HG02885 (cell line): ENCODE results near the gene HAPLN3.

Source experiments
- ATAC-seq: cut with Tn5 transposase; IDR thresholded peaks from one replicate; pipeline ENCODE4 v1.9.1; 2021; ENCODE audit warnings: mild to moderate bottlenecking; ENCODE audit not compliant: unreplicated experiment, poor library complexity

HAPLN3 gene

DNA sequence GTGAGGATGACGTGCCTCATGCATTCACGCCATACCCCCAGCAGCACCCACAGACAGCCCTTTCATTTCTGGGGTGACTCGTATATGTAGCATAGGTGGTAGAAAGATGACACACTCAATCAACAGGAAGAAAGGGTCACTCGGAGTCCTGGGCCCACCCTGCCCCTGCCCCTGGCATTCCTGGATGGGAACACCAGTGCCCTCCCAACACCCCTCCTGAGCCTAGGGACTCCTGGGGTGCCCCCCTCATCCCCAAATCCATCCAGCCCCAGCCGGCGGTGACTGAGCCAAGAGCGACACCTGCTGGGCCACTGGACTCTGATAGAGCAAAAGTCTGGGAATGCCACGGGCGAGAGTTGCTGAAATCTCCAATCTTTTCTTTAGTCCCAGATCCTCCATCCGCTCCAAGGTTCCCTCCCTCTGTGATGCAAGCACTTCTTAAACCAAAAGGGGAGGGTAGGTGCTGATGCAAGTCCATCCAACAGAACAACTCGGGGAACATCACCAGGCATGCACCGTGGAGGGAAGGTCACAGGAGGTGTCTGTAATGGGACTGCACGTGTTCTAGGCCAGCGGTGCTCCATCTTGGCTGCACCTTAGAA, 61.0 kb downstream of the HAPLN3 start:
- ATAC-seq: no peak

DNA sequence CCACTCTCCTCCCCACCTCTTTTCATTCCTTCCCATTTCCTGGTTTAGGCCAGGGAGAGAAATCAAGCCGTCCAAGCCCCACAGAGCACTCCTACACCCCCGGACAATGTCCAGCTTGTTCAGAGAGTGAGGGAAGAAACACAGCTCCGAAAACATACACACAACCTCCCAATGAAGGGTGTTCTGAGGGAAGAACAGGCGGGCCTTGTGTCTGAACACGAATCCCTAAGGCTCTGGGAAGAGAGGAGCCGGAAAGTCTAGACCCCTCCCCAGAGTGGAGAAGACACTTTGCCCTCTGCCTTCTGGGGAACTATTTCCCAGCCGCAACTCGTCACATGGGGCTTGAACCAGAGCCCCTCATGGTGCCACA, 61.6 kb downstream of the HAPLN3 start:
- no peak for ATAC-seq

DNA sequence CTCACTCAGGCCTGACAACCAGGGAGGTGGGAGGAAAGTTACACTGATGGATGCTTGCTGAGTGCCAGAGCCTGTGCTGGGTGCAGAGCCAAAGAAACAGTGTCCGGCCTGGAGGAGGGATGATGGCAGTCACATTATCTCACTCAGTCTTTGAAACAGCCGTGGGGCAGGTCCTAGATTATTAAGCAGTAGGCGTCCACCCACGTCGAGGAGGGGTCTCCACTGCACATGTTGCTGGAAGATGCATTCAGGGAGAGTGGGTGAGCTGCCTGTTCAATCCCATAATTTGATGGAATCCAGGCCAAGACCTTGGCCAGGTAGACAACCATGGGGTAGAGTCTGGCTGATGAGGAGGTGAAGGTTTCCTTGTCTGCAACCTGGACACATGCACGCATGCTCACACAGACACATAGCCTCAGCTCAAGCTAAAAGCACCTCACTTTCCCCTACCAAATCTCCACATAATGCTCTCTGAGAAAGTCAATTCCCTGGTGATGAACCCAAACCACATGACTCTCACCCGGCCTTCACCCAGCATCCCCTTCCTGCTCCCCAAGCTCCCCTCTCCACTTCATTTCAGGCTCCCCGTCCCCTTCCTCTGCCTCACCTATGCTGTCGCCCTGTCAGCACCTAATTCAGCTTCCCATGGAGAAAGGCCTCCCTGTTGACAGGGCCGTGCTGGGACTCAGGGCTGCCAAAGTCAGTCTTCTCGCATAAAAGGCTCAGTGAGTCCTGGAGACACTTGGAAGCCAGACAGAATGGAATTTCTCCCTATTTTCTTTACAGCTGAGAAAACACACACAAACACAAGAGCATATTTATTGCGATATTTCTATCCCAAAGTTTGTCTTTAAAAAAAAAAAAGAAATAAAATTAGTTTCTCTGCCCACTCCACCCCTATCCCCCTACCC, 62.3 kb downstream of the HAPLN3 start:
- no peak for ATAC-seq

DNA sequence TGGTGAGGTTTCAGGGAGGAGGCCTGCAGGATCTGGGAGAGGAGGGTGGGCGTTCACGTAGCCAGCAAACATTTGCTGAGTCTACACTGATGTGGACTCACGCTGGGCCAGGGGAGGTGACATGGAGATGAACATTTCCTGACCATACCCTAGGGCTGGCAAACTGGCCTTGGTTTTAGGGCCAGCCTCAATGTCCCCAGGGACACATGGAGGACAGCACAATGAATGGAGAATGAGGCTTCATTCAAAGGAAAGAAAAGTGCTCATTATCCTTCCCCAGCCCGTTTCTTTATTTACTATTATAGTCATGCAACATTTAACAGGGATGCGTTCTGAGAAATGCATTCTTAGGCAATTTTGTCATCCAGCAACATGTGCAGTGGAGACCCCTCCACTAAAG, 65.3 kb downstream of the HAPLN3 start:
- ATAC-seq: no peak

DNA sequence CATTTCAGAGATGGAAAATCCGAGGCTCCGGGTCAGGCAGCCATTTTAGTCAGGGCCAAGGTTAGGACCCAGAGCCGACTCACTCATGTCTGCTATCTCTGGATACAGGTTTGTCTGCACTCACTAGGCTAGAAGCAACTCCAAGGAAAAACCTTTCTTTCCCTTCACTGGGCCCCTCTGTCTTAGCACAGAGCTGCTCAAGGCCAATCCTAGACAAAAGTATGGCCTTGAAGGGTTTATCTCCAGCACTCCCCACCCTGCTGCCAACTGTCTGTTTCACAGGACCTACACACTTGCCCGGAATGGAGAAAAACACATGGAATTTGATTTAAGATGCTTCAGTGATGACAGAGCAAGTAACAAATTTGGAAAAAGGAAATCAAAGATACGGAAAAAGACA, 66.6 kb downstream of the HAPLN3 start:
- no peak for ATAC-seq
